Hair follicle dermal papilla cell (primary cell): Measurements from ENCODE around the gene CRPPA. TPM values are rescaled to one million over a fixed set of nuclear protein-coding genes. Genes with fewer than 3 reads are reported as not detected.

ENCODE experiments used
- small RNA-seq: library from RNA; depleted of rRNA; stranded (forward); fragments of <200 nt; gene quantifications from one replicate; pipeline ENCODE3, GENCODE V24; 2012
- total RNA-seq: library from RNA; depleted of rRNA; stranded (reverse); fragments of >200 nt; gene quantifications from 2 replicates; pipeline ENCODE4 v1.2.3, GENCODE V29; 2012

Gene CRPPA
- 2.1 and 2.9 TPM in 2 replicates for total RNA-seq

DNA sequence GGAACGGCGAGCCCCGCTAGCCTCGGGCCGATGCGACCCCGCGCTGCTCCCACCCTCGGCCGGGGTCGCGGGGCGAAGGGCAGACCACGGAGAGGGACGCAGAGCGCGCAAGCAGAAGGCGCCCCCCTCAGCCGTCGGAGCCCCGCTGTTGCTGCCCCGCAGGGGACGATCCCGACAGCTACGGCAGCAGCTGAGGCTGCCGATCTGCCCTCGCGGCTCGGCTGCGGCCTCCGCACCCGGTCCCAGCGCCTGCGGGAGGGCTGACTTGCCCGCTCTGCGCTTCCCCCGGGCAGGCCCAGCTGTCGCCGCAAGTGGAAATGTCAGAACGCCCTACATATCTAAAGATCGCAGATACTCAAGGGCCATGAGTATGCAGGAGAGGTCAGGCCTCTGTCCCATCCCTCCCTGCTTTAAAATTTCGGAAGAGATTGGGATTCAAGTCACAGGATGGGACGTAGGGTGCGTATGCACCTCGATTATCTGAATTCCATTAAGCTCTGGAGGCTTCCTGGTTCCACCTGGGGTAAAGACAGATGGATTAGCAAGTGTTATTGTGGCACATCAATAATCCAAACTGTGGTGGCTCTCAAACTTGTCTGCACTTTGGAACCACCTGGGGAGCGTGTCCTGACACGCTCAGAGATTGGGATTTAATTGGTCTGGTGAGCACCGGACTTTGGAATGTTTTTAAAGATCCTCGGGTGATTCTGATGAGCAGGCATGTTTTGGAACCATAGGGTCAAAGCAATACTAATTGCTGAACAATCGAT is at the start of gene CRPPA:
CRPPA (minus strand) TSS at position 206 of the 770 bp plus-strand sequence. CDS start 216 bp downstream, outside the sequence.

DNA sequence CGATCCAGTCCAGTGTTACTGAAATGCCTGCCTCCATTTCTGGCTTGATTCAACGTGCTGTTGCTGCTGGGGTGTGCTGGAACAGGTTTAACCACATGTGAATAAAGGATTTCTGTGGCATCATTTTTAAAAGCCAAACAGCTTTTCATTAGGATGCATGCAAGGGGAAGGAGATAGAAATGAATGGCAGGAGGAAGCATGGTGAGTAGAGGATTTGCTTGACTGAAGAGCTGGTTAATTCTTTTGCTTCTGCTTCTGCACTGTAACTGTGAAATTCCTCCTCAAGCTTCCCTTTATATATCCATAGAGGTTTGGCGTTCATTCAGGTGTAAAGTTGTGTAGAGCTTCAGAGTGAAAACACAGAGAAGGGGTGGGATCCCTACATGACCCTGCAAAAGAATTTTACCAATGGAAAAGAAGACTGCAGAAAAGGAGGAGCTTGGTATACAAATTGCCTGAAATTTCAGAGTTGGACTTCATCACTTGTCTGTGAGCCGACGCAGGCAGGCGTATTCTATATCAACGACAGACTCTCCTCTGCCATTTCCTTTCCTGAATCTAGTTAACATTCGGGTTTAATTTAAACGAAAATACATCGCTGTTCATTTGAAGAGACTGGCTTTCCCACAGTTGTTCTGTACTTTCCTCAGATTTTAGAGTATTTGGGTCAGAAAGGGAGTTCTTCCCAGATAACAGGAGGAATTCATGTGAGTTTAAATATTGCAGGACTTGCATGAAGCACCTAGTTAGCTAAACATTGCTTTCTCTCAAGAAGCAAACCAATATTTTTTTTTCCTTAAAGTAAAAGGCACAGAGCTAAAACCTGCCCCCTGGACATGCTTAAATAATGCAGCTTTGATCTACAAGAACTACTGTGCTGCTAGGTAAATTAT is 44.4 kb upstream of the CRPPA start, which contains the start of gene SOSTDC1:
SOSTDC1 (minus strand) TSS at position 270 of the 893 bp plus-strand sequence; CDS start at position 200, 70 bp downstream.

Small RNAs within 50 kb of the gene (small RNA-seq; reads per million reads assigned to genes)
- not detected for gene AC005014.3

Other genes with a start within 250 kb of the CRPPA start
- gene SOSTDC1, start 44.2 kb upstream of the CRPPA start, total RNA-seq: 0.32 and 0.73 TPM in 2 replicates
- gene LRRC72, start 105.3 kb upstream of the CRPPA start, total RNA-seq: not detected in 2 replicates
- gene ANKMY2, start 224.2 kb upstream of the CRPPA start, total RNA-seq: 25.8 and 26.0 TPM in 2 replicates
- gene BZW2, start 224.6 kb upstream of the CRPPA start, total RNA-seq: 40.6 and 41.1 TPM in 2 replicates